ENCODE data around the gene PIP5K1C.
"Not testable (repeated sequence)": the region's sequence is repeated elsewhere in the genome, so short reads cannot be mapped to it uniquely, and the experiment has no call there.

Gene PIP5K1C

GRCh38 chr19:3660493-3661219 is 39.6 kb downstream of the PIP5K1C start:
- DNase-seq (ENCODE audit: low spot score) = no peak

DNA sequence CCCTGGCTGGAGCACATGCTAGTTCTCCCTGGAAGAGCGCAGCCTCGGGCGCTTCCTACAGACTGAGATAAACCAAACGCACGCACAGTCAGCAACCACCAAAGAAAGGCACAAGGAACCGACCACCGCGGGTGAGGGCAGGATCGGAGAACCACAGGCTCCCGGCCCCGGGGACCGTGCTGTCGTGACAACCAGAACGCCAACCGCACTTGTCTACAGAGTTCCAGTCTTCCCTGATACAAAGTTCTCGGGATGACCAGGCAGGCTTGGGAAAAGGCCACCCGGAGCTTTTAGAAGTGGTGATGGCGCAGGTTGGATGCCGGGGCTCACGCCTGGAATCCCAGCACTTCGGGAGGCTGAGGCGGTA is 40.5 kb downstream of the PIP5K1C start:
- DNase-seq (ENCODE audit: low spot score) = no peak

DNA sequence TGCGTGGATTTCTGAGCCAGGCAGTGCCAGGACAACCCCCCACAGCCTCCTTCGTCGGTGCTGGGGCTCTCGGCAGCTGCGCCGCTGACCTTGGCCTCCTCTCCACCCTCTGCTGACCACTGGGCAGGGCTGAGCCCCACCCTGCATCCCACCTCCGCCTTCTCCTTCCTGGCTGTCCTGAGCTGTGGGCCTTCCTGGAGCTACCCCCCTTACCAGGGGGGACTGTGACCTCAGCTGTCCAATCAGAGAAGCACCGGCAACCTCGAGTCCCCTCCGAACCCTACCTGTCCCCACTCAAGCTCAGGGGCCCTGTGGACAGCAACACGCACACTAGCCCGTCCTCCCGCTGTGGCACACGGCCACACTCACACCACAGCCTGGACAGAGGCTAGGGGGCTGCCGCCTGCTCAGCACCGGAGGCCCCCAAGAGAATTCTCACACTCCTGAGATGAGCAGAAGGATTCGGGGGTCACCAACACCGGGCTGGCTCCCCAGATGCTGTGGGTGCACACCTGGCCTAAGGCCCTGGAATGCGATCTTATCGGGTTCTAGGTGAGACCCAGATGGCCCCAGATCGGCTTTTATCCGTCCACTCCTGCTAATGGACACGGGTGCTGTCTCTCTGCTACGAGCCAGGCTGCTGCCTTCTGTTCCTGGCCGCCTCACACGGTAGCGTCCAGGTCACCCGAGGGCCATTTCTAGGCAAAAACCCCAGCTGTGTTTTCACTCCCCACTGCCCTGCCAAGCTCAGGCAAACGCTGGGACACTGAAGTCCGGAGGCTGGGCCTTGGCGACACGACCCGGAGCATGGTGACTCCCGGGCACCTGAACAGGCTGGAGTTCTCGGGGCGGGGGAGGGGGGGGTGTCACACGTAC is 41.2 kb downstream of the PIP5K1C start:
- no peak for DNase-seq (ENCODE audit: low spot score)

- no peak for DNase-seq (ENCODE audit: low spot score)
Measured at GRCh38 chr19:3658004-3658869, 42.0 kb downstream of the PIP5K1C start.

GRCh38 chr19:3657395-3657769 is 42.9 kb downstream of the PIP5K1C start:
- DNase-seq (ENCODE audit: low spot score) = no peak

DNA sequence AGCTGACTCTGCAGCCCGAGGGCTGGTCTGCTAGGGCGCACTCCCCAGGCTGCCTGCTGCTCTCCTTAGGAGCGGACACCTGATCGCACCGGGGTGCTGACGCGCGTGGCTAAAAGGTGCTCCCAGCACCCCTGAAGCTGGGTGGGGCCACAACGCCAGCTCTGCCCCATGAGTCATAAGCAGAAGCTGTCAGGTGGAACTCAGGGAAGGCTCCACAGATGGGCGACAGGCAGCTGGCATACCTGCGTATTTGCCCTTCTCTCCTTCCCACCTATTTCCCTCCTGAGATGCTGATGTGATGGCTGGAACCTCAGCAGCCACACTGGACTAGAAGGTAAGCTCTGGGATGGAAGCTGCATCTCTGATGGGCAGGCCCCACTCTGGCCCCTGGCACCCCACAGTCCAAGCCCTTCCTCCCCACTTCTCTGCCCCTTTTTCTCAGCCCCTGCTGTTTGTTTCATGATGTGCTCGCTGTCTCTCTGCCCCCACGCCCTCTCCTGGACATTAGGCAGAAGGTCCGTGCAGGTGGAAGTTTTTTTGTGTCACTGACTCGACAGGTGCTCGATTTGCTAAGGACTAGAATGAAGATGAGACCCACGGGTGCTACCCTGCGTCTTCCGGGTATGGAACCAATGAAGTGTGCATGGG is 43.4 kb downstream of the PIP5K1C start:
- DNase-seq (ENCODE audit: low spot score) = no peak

DNA sequence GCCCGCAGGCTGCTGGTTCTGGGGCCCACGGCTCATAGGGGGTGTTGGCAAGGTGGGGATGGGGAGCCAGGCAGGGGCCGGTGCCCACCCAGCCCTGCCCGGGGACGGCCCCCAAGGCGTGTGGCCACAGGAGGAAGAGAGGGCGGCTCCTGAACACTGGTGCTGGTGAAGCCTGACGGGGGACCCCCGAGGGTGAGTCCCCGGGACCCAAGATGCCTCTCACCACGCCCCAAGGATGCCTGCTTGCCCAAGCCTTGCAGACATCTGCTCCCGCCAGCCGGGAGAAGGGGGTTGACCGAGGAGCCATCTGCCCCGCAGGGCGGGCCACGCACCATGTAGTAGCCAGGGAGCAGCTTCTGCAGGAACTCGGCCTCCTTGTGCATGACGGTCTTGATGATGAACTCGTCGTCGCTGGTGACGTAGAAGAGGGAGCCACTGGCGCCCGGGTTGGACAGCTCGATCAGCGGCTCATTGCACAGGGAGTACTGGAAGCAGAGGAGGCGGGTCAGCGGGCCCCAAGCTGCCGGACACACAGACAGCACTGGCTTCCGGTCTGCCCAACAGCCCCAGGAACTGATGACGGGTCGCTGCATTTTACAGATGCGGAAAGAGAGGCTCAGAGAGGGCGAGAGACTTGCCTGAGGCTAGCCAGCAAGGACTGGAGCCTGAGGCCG is 44.1 kb downstream of the PIP5K1C start:
- no peak for DNase-seq (ENCODE audit: low spot score)

- peak; percentile 60 for DNase-seq (ENCODE audit: low spot score)
Measured at GRCh38 chr19:3655402-3656072, 44.7 kb downstream of the PIP5K1C start.

DNA sequence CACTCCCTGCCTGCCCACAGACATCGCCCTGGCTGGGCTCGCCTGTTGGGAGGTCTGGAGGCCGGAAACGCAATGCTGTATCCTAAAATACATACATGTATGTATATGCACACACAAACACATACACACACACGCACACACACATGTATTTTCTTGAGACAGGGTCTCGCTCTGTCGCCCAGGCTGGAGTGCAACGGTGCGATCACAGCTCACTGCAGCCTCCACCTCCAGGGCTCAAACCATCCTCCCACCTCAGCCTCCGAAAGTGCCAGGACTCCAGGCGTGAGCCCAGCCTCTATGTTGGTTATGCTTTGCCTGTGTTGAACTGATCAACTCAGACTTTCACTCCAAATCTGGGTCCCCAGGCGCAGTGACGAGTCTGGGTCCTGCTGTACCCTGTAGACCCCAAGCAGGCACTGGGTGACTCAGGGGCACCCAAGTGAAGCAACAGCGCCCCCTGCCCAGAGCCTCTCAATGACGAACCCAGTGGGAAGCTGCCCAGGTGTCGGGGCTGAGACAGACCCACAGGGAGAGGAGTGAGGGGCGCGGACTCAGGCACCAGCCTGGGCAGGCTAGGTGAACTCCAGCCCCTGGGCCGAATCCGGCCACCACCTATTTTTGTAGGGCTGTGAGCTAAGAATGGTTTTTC is 46.3 kb downstream of the PIP5K1C start:
- DNase-seq (ENCODE audit: low spot score) = peak; percentile 46

- DNase-seq (ENCODE audit: low spot score) = no peak
Measured at GRCh38 chr19:3653081-3653795, 47.0 kb downstream of the PIP5K1C start.

DNA sequence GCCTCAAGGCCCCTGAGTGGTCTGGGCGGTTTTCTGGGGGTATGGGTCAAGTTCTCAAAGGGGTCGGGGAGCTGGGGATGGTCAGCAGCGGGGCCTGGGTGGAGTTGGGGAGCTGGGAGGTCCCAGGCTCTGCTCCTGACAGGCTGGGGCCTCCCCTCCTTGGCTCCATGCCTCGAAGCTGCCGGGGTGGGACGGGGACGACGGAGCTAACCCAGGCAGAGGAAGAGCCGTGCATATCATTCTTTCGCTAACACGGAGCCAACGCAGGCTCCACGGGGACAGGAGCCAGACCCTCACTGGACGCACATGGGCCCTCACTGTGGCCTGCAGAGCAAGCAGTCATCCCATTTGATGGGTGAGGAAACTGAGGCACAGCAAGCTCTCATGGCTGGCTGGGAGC is 47.8 kb downstream of the PIP5K1C start:
- DNase-seq (ENCODE audit: low spot score) = no peak

GRCh38 chr19:3651684-3652083 is 48.6 kb downstream of the PIP5K1C start:
- no peak for DNase-seq (ENCODE audit: low spot score)

DNA sequence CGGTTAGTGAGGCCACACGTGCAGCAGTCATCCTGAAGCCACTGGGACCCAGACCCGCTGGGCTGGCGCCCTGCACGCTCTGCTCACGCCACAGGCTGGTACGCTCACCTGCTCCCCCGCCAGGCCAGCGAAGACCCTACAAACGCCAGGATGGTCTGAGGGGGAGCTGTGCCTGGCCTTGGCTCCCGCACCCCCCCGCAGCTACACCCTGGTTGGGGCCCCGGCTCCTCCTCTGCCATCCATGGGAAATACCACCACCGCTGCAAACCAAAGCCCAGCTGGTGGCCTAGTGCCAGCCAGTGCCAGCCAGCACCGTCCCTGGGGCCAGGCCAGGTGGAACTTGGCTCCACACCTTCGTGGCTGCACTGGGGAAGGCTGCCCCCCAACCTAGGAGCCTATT is 50.4 kb downstream of the PIP5K1C start:
- DNase-seq (ENCODE audit: low spot score) = no peak

GRCh38 chr19:3648037-3648905 is 52.0 kb downstream of the PIP5K1C start:
- DNase-seq (ENCODE audit: low spot score) = no peak

GRCh38 chr19:3647102-3647501 is 53.2 kb downstream of the PIP5K1C start:
- DNase-seq (ENCODE audit: low spot score) = not testable (repeated sequence)

DNA sequence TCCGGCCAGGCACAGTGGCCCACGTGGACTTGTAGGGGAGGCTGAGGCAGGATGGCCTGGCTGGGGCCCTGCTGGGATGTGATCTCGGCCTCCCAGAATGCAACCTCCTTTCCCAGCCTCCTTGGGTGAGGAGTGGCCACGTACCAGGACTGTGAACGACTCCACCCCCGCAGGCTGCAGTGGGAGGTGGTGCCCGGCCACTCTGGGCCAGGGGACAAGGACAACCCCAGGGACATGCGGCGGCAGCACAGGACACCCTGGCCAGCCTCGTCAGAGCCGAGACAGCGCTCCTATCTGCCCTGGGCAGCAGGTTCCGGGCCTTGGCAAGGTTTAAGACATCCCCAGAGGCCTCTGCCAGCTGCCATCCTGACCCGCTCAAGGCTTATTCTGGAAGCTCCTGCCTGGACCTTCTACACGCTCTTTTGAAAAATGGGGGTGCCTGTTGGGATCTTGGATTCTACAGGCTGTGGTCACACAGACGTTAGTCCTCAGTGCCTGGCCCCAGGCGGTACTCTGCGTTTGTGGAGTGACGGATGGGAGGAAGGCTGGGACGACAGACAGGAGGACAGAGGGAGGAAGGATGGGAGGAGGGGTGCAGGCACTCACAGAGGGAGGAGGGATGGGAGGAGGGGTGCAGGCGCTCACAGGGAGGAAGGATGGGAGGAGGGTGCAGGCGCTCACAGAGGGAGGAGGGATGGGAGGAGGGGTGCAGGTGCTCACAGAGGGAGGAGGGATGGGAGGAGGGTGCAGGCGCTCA is 53.8 kb downstream of the PIP5K1C start:
- no peak for DNase-seq (ENCODE audit: low spot score)

DNA sequence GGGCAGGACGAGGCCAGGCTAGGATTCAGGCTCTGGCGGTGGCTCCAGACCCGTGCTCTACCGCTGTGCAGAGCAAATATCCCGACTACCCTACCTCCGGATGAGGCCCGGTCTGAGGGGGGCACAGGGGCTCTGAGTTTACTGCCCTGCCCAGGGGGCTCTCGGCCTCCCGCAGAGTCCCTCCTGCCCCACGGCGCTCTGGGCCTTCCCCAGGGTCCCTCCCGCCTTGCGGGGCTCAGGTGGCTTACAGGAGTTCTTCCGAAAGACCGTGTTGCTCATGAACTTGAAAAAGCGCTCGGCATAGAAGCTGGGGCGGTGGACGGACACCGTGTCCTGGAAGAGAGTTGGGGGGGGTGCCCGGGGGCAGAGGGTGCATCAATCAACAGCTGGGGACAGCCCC is 54.5 kb downstream of the PIP5K1C start:
- no peak for DNase-seq (ENCODE audit: low spot score)

DNA sequence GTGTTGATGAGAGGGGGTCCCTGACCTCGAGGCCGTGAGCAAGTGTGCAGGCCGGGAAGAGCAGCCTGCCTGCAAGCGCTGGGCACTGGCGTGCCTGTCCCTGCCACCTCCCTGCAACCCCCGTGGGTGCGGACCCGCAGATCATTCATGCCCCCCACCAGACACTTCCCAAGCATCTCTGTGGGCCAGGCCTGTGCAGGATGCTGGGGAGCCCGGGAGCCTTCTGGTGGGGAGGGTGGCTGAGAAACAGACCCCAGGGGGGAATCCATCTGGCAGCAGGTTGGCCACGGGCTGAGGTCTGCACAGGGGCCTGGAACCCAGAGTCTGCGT is 55.2 kb downstream of the PIP5K1C start:
- DNase-seq (ENCODE audit: low spot score) = no peak

Measured in NAMALWA (cell line).